Measurements from ENCODE around the gene PLA2G6. TPM values are rescaled to one million over a fixed set of nuclear protein-coding genes. Genes with fewer than 3 reads are reported as not detected.

The PLA2G6 gene, protein sequence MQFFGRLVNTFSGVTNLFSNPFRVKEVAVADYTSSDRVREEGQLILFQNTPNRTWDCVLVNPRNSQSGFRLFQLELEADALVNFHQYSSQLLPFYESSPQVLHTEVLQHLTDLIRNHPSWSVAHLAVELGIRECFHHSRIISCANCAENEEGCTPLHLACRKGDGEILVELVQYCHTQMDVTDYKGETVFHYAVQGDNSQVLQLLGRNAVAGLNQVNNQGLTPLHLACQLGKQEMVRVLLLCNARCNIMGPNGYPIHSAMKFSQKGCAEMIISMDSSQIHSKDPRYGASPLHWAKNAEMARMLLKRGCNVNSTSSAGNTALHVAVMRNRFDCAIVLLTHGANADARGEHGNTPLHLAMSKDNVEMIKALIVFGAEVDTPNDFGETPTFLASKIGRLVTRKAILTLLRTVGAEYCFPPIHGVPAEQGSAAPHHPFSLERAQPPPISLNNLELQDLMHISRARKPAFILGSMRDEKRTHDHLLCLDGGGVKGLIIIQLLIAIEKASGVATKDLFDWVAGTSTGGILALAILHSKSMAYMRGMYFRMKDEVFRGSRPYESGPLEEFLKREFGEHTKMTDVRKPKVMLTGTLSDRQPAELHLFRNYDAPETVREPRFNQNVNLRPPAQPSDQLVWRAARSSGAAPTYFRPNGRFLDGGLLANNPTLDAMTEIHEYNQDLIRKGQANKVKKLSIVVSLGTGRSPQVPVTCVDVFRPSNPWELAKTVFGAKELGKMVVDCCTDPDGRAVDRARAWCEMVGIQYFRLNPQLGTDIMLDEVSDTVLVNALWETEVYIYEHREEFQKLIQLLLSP
- 10 to 100 TPM; 26.4 to 37.8 (median 32.2) TPM for polyA plus RNA-seq (ENCODE audit: insufficient read depth in 1 of 5, insufficient read length in 5 of 5, low replicate concordance in 1 of 5)
- long read RNA-seq, donor 1, partial matches to known transcripts: 0 of 10 reads
- long read RNA-seq, donor 1, other reads (novel, unspliced or antisense): 9 of 10 reads
- long read RNA-seq, donor 2: 0 reads
- long read RNA-seq, donor 3: 0 reads
- long read RNA-seq, donor 4, partial matches to known transcripts: 0 of 1 reads
- long read RNA-seq, donor 4, other reads (novel, unspliced or antisense): 0 of 1 reads
- long read RNA-seq, donor 5: 0 reads
- long read RNA-seq, donor 6: 0 reads
- long read RNA-seq, donor 7, partial matches to known transcripts: 0 of 1 reads
- long read RNA-seq, donor 7, other reads (novel, unspliced or antisense): 0 of 1 reads
- long read RNA-seq, donor 8: 0 reads

DNA sequence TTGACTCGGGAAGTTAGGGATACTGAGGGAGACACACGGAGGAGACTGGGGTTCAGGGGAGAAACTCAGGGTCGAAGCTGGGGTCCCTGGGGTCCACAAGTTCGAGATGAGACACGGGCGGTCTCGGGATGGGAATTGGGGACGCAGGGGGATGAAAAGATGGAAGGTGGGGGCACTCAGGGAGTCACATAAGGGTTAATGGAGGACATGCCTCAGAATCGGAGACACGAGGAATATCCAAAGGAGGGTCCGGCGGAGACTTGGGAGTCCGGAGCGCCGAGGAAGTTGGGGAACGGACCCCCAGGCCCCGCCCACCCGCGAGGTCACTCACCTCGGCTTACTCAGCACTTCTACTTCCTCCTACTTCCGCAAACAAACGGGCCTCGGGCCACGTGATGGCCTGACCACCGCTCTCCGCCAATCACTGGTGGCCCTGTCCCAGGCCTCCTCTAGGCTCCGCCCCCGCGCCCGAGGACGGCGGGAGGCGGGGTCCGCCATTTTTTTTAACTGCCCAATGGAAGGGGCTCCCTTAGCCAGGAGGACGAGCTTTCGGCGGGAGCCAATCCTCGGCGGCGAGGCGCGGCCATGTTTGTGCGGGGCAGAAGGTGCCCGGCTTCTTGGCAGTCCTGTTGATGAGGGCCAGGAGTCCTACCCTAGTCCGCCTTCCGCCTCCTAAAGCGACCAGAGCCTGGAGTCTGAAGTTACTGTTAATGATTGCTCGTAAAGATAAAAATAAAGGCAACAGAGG lies at the start of gene PLA2G6:
Gene PLA2G6 (minus strand): TSS at position 378 of the 748 bp plus-strand sequence. CDS start 12,404 bp downstream, outside the sequence.
- peak; percentile 98 to 99 for DNase-seq

DNA sequence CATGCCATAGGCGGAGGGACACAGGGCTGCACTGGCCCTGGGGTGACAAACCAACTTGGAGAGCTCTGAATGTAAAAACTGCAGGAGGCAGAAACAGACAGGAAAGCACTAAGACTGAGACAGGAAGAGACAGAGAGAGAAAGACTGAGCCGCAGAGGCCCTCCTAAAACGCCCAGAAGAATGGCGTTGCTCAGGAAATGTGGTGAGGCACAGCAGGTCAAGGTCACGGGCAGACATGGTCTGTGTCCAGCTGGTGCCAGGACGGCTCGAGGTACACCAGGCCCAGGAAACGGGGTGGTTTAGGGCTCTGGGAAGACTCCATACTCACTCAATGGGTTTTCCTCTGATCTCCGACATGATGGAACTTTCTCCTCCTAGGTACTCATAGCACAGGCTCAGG lies 49.3 kb upstream of the PLA2G6 start:
- no peak for DNase-seq

DNA sequence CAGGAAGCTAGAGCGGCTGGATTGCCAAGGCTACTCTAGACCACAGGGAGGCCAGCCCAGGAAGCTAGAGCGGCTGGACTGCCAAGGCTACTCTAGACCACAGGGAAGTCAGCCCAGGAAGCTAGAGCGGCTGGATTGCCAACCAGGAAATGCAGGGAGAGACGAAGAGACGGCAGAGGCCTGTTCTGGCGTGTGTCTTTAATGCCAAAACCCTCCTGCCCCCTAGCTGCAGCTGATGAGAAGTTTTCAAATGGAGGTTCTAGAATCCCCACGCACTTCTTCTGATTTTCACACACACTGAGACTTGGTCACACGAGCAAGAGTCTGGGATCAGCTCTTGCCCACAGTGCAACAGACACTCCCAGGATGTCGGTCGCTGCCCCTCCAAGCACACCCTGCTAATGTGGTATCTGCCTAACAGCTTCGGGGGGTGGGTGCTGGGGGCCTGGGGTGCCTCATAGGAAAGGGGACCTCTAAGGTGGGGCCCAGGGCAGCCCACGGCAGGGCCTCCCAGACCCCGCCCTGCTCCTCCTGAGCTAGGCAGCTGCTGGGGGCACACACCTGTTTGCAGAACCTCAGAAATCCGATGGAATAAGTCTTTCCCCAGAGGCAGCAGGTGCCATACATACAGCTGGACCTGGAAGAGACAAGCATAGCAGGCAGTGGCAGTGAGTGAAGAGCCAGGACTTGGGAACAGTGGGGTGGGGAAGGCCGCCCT lies 48.6 kb upstream of the PLA2G6 start:
- no peak for DNase-seq

DNA sequence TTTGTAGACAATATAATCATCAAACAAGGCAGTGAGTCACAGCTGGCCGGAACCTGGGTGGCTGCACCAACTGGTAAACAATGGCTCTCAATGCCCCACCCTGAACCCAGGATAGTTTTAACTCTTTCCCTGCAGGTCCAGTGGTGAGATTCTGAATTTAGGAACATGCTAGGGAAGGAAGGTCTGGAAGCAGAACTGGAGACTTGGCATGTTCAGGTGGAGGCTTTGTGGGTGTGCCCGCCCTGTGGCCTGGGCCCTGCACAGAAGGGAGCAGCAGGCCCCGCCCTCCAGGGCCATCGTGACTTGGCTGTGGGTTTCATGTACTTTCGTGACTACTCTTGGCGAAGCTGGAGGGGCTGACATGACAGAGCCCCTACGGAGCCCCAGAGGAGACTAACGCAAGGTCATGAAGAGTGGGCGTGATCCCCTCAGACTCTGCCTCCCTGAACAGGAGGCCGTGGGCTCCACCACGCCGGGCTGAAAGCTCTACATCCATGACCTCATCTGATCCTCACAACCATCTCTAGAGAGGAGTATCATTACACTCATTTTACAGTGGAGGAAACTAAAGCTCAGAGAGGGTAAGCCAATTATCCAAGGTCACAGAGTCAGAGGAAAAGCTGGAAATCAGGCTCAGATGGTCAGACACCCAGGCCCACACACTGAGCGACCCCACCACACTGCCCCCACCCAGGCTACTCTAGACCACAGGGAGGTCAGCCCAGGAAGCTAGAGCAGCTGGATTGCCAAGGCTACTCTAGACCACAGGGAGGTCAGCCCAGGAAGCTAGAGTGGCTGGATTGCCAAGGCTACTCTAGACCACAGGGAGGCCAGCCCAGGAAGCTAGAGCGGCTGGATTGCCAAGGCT lies 47.5 kb upstream of the PLA2G6 start:
- no peak for DNase-seq

DNA sequence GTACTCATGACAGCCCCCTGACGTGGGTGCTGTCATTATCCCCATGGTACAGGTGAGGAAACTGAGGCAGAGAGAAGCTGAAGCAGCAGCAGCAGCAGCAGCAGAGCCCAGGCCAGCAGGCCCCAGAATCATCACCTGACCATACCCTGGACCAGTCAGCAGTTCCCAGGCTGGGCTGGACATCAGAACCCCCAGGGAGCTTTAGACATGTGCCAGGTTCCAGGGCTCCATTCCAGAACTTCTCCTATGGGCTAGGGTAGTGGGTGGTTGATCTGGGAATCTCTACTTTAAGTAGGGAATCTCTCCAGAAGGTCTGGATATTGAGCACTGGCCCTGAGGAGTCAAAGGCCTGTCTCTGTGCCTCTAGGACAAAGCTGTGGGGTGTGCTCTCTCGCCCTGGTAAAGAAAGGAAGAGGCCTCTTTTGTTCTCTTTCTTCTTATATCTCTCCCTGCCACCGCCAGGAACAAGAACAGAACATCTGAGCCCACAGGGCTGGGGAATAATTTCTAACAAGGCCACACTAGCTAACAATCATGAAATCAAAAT lies 46.8 kb upstream of the PLA2G6 start:
- DNase-seq: no peak

DNA sequence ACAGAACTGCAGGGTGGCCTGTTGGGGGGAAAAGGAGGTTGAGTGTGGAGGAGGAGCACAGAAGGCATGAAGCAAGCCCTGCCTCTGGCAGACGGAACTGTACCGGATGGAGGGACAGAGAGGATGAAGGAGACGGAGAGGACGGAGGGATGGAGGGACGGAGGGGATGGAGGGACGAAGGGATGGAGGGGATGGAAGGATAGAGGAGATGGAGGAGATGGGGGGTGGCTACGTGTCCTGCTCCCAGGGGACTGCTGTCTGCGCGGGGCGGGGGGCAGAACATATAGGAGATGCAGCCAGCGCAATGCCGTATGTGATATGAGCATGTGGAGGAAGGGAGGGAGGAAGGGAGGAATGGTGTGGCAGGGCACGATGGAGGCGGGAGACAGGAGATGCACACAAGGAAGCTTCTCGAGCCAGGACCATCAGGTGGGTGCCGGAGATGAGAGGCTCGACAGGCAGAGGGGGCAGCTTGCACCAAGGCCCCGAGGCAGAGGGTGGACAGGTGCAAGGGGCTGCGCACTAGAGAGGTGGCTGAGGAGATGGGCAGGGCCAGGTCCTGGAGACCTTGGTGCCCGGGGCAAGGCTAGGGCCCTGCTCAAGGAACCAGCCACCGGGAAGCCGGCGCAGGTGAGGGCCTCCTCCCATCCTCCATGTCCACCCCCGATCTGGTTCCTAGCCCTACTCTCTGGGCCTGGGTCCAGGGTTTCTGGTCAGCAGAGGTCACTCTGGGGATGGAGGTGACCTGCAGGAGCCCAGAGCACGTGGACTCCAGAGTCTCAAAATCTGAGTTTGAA lies 45.4 kb upstream of the PLA2G6 start:
- no peak for DNase-seq

DNA sequence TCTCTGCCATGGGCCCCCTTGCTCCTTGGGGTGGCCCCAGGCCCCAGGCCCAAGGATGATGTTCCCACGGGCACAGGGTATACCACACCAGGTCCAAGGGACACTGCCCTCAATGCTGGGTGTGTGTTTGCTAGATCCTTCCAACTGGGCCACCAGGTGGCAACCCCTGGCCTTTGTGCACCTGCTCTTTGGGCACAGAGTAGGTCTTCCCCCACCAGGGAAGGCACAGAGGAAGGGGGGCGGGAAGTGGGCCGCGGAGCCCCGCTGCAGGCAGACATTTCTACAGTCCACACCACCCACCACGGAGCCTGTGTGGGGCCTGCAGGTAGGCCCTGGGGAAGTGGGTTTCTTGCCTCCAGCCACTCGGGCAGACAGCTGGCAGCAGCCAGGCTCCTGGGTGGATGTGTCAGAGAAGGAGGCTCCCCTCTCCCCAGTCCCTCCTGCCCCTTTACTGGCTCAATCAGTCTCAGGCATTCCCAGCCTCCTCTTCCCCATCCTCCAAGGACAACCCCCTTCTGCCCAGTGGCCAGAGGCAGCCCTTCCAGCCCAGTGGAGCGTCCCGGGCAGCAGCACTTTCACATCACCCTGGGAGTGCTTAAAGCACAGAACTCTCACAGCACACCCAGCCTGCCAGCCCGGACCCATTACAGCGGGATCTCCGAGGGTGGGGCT lies 41.8 kb upstream of the PLA2G6 start:
- DNase-seq: no peak

DNA sequence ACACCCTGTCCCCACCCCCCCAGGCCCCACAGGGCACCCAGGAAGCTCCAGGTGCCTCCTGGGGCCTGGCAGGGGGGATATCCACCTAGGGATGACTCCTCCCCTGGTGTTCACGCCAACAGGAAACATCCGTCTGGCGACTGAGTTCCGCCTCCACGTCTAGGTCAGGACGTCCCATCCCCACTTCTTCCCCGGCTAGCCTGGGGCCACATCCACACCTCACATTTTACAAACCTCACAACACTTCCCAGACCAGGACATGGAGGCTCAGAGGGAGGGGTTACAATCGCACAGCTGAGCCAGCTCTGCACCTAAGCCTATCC lies 41.1 kb upstream of the PLA2G6 start:
- DNase-seq: no peak

DNA sequence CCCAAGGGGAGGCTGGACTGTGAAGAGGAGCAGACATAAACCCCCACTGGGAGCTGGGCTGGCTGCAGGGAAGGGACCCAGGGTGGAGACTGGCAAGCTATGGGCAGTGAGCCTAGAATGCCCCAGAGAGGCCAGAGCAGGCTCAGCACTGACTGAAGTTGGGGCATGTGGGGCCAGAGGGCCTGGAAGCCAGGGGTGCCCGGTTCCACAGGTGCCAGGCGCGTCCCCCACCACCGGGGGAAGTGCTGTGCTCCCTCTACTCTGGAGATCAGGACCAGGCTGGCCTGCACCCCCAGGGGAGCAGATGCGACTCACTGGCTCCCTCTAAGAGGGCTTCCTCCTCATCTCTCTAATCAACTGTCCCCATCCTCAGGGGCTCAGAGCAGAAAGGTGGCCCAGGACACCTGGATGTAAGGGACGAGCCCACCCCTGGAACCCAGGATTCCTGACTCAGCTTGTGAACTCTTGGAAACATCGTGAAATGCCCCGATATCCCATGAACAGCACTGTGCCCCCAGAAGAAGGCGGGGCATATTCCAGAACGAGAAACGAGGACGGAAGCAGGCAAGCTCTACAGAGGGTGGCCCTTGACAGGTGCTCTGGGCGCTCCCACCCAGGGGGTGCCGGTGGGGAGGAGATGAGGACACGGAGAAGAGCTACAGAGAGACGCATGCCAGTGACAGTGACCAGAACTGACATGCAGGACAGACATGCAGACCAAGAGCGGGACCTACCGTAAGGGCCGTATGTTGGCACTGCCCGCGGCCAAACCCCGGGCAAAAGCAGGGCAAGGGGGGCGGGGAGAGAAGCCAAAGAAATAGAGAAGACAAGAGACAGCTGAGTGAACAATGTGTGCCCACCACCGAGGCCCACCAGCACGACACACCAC lies 40.5 kb upstream of the PLA2G6 start:
- no peak for DNase-seq

DNA sequence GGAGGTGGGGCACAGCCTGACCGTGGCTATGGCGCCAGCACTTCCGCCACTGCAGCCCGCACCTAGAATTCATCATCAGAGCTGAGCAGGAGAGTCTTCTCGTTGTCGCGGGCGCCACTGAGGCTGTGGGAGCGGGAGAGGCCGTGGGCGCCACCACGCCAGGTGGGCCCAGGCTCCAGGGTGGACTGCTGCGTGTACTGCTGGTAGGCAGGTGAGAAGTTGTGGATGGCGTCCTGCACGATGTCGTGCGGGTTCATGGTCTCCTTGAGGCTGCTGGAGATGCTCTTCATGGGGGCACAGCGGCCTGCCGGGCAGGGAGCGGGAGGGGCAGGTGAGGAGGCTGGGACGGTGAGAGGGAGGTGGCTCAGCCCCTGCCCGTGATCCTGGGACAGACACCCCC lies 39.8 kb upstream of the PLA2G6 start:
- DNase-seq: no peak

DNA sequence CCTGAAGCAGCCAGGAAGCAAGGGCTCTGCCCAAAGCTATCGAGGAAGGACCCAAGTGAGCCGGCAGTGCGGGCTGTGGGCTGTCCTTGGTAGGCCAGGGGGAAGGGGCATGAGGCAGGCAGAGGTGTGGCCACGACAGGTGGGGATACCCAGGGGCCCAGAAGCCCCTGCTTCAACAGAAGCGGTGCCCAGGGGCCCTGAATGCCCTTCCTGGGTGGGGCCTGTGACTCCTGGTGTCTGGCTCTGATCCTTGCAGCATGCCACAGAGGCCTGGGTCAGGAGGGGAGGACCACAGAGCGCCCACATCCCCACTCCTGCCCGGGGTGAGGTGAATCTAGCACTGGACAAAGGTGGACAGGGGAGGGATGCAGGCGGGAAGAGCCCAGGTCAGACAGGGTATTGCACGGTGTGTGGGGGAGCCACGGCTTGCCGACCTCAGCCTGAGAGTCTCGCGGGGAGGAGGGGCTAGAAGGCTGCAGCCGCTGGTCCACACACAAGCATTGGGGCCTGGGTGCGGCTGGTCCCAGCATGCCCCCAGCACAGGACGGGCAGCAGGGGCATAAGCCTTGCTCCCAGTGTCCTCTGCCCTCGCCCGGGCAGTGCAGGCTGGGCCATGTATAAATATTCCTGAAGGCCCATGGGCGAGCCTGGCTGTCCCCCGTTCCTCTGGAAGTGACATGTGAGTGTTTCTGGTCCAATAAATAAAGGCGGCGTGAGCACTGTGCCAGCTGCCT lies 39.2 kb upstream of the PLA2G6 start:
- no peak for DNase-seq

DNA sequence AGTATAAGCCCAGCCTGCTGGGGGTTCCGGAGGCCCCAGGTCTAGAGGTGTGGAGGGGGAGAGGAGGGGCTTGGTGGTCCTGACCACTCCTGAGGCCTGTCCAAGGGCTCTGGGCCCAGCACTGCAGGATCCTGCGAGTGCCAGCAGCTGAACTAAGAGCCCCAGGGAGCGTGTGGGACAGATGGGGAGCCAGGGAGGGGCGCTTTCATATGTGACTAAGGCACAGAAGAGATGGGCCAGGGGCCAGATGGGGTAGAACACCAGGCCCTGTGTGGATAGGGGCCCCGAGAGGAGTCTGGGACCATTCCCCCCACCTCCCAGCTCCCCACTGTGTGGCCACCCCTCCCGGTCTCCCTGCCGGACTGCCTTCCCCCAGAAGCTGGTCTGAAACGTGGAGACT lies 38.5 kb upstream of the PLA2G6 start:
- DNase-seq: no peak

DNA sequence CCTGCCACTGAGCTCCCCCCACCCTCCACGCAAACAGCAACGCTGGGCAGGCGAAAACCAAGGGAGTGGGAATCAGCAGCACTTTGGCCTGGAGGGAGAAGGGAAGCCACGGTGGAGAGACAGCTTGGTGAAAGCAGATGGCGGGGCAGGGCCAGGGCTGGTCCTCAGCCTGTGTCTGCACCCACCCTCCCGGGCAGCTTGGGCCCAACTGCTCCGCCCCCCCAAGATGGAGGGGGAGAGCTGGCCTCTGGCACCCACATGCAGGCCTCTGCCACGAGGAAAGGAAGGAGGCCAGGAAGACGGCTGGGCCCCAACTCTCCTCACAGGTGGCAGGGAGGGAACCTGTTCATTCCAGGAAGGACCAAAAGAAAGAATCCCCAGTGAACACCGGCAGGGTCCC lies 38.0 kb upstream of the PLA2G6 start:
- no peak for DNase-seq

DNA sequence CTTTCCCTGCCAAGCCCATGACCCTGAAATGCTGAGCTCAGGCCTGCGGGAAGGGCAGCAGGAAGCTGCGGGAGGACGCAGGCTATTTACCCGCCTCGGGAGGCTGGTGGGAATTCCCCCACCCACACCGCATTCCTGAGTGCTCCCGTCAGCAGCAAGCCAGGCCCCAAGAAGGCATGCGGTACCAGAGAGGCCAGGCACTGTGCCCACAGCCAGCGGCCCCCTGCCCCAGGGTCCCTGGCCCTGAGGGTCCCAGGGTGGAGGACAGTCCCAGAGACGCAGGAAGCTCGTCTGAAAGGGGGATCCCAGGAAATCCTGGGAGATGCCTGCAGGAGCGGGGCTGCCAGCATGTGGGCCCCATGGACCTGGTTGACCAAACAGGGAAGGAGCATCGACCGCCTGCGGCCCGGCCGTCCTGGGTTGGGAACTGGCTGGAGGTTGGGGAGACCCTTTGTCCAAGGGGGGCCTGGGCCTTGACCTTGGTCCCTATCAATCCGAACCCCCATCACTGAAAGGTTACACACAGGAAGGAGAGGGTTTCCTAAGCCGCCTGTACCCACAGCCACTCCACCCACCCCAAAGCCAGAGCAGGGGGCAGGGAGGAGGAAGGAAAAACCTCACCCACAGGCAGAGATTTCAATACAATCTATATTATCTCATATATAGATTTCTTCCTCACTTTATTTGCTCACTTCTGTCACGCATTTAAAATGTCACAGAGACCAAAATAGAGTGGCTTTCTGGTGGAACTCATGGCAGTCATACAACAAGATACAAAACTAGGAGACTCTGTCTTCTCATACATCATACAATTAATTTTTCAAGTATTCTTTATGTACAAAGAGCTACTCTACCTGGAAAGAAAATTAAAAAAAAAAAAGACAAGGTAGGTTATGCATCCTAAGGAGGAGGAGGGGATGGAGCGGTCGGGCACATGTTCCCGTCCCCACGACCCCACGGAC lies 37.3 kb upstream of the PLA2G6 start:
- peak; percentile 58 to 61 for DNase-seq
